HG02981 (cell line): ENCODE data around the gene KDM8.

Experiments
- ATAC-seq: cut with Tn5 transposase; IDR thresholded peaks from one replicate; pipeline ENCODE4 v1.9.1; 2021; ENCODE audit warnings: mild to moderate bottlenecking, moderate library complexity; ENCODE audit not compliant: unreplicated experiment

Gene KDM8

DNA sequence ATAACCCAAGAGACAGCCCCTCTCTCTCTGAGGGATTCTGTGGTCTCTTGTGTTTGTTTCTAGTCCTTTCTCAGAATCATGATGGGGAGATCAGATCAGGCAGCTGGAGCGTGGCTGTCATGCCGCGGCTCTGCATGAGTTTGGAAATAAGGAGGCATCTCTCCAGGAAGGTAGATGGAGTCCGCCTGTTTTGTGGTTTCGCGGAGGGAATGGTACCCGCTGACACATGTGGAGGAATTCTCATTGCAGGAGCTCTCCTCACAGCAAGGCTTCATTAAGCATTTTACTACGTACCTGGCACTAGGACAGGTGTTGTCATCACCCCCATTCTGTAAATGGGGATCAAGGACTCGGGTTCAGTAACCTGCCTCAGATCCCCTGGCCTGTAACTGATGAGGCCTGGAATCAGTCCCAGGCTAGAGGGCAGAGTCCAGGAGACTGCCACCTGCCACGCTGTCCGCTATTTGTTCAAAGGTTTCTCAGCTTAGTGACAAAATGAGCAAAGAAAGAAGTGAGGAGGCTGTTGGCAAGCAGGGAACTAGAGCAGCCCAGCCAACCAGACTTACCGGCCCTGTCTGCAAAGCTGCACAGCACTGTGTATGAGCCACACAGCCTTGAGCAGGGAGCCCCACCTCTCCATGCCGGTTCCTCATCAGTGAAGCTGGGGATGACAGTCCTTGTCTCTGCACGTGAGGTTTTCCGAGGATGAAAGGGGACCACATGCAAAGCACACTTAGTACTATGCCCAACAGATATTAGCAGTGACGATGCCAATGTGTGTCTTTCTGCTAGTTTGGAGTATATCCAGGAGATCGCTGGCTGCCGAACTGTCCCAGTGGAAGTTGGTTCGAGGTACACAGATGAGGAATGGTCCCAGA is 11.0 kb downstream of the KDM8 start:
- ATAC-seq, result no peak

GRCh38 chr16:27215660-27216059 is 12.3 kb downstream of the KDM8 start:
- no peak for ATAC-seq

- no peak for ATAC-seq
Observed at GRCh38 chr16:27216297-27216885, 13.1 kb downstream of the KDM8 start.

DNA sequence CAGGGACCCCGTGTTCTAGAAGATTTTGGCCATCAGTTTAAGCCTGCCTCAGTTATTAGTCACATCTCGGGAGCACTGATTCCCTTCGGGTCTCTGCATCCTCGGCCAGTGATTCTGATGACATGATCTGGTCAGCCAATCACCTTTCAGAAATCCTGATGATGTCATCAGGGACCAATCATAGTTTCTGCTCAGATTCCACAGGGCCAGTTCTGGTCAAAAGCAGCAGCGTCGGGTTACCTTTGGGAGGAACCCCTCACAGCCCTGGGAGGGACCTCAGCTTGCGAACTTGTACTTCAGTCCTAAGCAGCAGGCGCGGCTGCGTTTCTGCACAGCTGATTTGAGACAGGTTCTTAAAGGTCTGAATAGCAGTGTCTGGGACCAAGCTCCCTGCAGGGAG is 13.9 kb downstream of the KDM8 start:
- ATAC-seq, result no peak

DNA sequence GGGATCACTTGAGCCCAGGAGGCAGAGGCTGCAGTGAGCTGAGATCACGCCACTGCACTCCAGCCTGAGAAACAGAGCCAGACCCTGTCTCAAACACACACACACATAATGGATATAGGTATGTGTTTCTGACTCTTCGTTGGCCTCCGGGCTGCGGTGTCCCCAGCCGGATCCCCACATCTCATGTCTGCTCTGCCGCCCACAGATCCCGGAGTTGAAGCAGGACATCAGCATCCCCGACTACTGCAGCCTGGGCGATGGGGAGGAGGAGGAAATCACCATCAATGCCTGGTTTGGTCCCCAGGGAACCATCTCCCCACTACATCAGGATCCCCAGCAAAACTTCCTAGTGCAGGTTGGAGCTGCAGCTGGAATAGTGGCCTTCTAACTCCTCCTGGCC is 15.4 kb downstream of the KDM8 start:
- no peak for ATAC-seq

GRCh38 chr16:27219161-27219560 is 15.8 kb downstream of the KDM8 start:
- no peak for ATAC-seq

DNA sequence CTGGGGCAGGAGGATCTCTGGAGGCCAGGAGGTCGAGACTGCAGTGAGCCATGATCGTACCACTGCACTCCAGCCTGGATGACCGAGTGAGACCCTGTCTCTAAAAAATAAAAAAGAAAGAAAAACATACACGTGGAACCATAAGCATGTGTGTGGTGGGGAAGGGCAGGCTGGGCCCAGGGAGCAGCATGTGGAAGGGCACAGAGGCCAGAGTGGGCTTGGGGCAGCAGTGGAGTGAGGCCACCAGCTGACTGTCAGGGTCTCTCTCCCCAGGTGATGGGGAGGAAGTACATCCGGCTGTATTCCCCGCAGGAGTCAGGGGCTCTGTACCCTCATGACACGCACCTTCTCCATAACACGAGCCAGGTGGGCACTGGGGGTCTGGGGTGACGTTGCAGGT is 16.8 kb downstream of the KDM8 start:
- no peak for ATAC-seq

- no peak for ATAC-seq
Observed at GRCh38 chr16:27220527-27220926, 17.2 kb downstream of the KDM8 start.

- no peak for ATAC-seq
Observed at GRCh38 chr16:27220991-27221390, 17.7 kb downstream of the KDM8 start.

- ATAC-seq, result no peak
Observed at GRCh38 chr16:27221576-27222248, 18.4 kb downstream of the KDM8 start.

DNA sequence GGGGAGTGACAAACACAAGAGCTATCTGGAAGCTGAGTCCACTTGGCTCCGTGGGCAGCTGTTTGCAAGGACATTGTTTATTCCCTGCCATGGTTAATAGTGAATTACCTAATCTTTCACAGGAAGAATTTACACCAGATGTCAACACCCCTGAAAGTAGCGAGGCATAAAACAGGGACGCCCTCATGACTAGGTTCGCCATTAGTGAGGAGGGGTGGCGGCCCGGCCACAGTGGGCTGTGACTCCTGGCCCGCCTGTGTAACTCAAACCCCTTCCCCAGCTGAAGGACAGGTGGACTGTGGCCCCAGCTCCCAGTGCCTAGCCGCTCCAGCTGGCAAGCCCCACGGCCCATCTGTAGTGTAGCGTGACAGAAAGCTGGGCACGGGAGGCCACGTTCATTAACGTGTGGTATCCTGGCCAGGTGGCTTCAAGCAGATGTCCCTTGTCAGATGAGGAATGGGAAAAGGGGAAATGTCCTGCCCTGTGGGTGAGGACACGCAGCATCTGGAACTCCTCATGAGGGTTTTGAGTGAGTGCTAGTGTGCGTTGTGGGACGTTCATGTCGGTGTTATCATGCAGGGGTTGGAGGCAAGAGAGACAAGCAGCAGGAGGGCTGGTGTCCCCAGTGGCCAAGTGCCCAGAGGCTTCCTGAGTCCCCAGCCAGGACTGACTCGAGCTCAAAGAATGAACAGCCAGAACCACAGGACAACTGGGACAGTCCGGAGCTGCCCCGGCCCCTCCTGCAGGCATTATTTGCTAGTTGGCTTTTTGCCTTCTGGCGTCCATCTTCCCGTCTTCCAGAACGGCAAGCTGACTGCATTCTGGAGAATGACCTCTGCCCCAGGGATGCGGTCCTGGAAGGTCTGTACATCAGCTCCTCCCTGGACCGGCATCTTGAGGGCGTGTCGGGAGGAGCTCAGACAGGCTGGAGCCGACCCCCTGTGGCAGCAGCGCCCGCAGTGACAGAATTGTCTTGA is 19.2 kb downstream of the KDM8 start:
- no peak for ATAC-seq

- no peak for ATAC-seq
Observed at GRCh38 chr16:27223226-27223610, 19.9 kb downstream of the KDM8 start.

- no peak for ATAC-seq
Observed at GRCh38 chr16:27223701-27224100, 20.4 kb downstream of the KDM8 start.

GRCh38 chr16:27224271-27224737 is 21.0 kb downstream of the KDM8 start:
- no peak for ATAC-seq

- no peak for ATAC-seq
Observed at GRCh38 chr16:27224741-27225300, 21.5 kb downstream of the KDM8 start.

GRCh38 chr16:27225536-27226360 is 22.4 kb downstream of the KDM8 start:
- no peak for ATAC-seq

DNA sequence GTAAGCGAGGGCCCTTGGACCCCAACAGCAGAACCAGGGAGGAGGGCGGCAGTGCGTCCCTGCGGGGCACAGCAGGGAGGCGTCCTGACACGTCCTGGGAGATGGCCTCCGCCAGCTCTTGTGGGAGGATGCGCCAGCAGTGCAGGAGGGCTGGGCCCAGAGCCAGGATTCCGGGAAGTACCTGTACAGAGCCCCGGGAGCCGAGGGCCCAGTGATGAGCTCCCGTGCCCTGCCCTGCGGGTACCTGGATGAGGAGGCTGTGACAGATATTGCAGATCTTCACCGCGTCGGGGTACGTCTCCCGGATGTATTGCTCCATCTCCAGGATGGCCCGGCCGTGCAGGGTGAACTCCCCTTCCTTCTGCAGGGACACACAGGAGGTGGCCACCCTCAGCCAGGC is 23.1 kb downstream of the KDM8 start:
- ATAC-seq, result no peak

DNA sequence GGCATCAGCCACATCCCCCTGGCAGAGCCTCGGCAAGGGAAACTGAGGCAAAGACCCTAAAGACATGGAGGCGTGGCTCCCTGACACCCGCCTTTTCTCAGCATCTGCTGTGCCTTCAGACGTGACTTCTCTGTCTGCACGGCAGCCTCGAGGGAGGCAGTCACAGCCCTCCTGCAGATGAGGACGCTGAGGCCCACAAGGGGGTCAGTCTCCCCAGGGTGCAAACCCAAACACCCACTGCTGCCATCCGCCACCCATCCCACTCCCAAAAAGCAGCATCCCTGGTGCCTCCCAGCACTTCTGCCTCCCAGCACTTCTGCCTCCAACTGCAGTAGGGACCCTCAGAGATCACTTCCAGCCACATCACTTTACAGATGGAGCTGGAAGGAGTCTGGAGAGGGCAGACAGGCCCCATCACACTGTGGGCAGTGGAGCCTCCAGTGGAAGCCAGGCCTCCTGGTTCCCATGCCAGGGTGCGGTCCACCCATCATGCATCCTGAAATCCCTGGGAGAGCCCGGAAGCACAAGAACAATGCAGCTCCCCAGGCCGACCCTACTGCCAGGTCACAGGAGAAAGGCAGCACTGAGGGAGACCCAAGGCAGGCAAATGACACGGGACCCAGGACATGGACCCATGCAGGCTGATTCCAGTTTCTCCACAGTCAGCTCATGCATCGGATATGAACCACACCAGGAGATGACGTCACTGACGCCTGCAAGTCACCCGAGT is 23.8 kb downstream of the KDM8 start:
- ATAC-seq, result no peak

GRCh38 chr16:27228045-27228444 is 24.7 kb downstream of the KDM8 start:
- ATAC-seq, result no peak
